ENCODE measurements around the gene CKM.

DNA sequence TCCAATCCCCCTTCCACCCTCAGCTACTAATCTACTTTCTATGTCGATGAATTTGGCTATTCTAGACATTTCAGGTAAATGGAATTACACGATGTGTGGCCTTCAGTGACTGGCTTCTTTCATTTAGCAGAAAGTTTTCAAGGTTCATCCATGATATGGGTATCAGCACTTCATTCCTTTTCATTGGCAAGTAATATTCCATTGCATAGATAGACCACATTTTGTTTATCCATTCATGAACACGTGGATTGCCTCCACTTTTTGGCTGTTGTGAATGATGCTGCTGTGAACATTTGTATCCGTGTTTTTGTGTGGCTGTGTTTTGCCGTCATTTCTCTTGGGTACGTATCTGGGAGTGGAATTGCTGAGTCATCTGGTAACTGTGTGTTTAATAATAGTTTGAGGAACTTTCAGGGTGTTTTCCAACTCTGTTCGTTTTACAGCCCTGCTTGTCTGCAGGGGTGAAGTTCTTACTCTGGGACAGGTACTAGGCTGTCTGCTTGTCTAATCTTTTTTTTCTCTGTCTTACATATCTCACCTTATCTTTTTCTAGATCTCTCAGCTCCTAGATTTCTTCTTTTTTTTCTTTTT, 39.1 kb downstream of the CKM start:
- no peak for TF ChIP-seq CTCF (conservative IDR thresholded peaks at IDR 0.05; ENCODE audit: low read depth, low read length)
- TF ChIP-seq EZH2 (IDR thresholded peaks at IDR 0.05; ENCODE audit: low read length, unreplicated experiment) = no peak

All from PC-3 (cell line).